Neutrophil (primary cell): ENCODE results near the gene PRPF40B.
A peak's percentile ranks its signal among the peaks of the same experiment; 100 is the strongest.

Experiments
- H3K27ac ChIP-seq: fragments of 200-600 bp; sonication (generic); 2 replicates; pipeline ENCODE4 v1.5.1; 2016; ENCODE audit warnings: mild to moderate bottlenecking, moderate library complexity
- H3K27me3 ChIP-seq: fragments of 200-600 bp; sonication (generic); 2 replicates; pipeline ENCODE4 v1.6.0; 2016; ENCODE audit warnings: mild to moderate bottlenecking
- H3K36me3 ChIP-seq: fragments of 200-600 bp; sonication (generic); 2 replicates; pipeline ENCODE4 v1.5.1; 2017
- H3K4me1 ChIP-seq, 2 experiments: fragments of 200-600 bp in 1 of 2; sonication (generic) in 1 of 2; 1 replicate in 1 of 2; 2 replicates in 1 of 2; pipeline versions ENCODE4 v1.5.1 to v1.6.1; 2013 to 2016; ENCODE audit warnings: low read depth in 1 of 2, low read length in 1 of 2, mild to moderate bottlenecking in 1 of 2, moderate library complexity in 1 of 2; ENCODE audit not compliant: control insufficient read depth in 1 of 2, insufficient read depth in 1 of 2
- H3K4me3 ChIP-seq, 2 experiments: fragments of 200-600 bp in 1 of 2; sonication (generic) in 1 of 2; 1 replicate in 1 of 2; 2 replicates in 1 of 2; pipeline ENCODE4 v1.5.1; 2013 to 2016; ENCODE audit warnings: low read depth in 1 of 2, low read length in 1 of 2, mild to moderate bottlenecking in 1 of 2, moderate library complexity in 1 of 2
- H3K9me3 ChIP-seq: fragments of 200-600 bp; sonication (generic); 2 replicates; pipeline ENCODE4 v1.5.1; 2016
- CTCF ChIP-seq: fragments of 200-600 bp; sonication (generic); IDR thresholded peaks from 2 replicates; pipeline ENCODE4 v1.5.1; 2016; ENCODE audit warnings: antibody characterized with exemption

The PRPF40B gene

GRCh38 chr12:49642370-49642802 lies 19.0 kb downstream of the PRPF40B start:
- H3K9me3 ChIP-seq: no peaks in the 10 kb centered on the region
- no peaks in the 10 kb centered on the region for H3K27me3 ChIP-seq
- no peak overlapping the region for H3K27ac ChIP-seq
- peaks cover 16% of the 10 kb centered on the region for H3K36me3 ChIP-seq
- no peak for TF ChIP-seq CTCF
- H3K4me3 ChIP-seq: no peak overlapping the region
- peaks cover 4 to 6% of the 10 kb centered on the region in 2 experiments for H3K4me1 ChIP-seq

GRCh38 chr12:49643135-49643534 lies 19.8 kb downstream of the PRPF40B start:
- no peaks in the 10 kb centered on the region for H3K27me3 ChIP-seq
- H3K36me3 ChIP-seq: peaks cover 20% of the 10 kb centered on the region
- peaks cover 4 to 6% of the 10 kb centered on the region in 2 experiments for H3K4me1 ChIP-seq
- H3K9me3 ChIP-seq: no peaks in the 10 kb centered on the region
- H3K4me3 ChIP-seq: no peak overlapping the region
- H3K27ac ChIP-seq: no peak overlapping the region
- TF ChIP-seq CTCF: no peak

GRCh38 chr12:49643961-49644619 lies 20.7 kb downstream of the PRPF40B start:
- Histone ChIP-seq H3K4me1 (peaks cover 4 to 6% of the 10 kb centered on the region in 2 experiments), H3K36me3 (peaks cover 30% of the 10 kb centered on the region), H3K27me3 (no peaks in the 10 kb centered on the region), H3K9me3 (no peaks in the 10 kb centered on the region), H3K4me3 (no peak overlapping the region), H3K27ac (no peak overlapping the region)
- TF ChIP-seq CTCF: no peak

DNA sequence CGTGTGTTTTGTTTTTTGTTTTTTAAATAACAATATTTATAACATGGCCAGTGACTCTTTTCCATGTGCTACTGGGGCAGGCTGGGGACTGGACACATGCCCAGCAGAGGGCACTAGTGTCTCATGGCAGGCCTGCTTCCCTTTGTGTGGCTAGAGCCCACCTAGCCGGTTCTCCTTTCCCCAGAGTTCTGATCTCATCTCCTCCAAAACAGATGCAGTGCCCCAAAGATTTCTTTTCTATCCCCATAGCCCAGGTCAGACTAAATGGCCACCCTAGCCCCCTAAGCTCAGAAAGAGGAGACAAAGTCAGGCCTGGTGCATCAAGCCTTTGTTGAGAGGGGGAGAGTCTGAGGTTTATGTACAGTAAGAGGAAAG lies 21.2 kb downstream of the PRPF40B start:
- no peak overlapping the region for H3K27ac ChIP-seq
- peaks cover 4 to 6% of the 10 kb centered on the region in 2 experiments for H3K4me1 ChIP-seq
- H3K9me3 ChIP-seq: no peaks in the 10 kb centered on the region
- no peaks in the 10 kb centered on the region for H3K27me3 ChIP-seq
- H3K4me3 ChIP-seq: no peak overlapping the region
- TF ChIP-seq CTCF: peak; percentile 81
- H3K36me3 ChIP-seq: peaks cover 35% of the 10 kb centered on the region

DNA sequence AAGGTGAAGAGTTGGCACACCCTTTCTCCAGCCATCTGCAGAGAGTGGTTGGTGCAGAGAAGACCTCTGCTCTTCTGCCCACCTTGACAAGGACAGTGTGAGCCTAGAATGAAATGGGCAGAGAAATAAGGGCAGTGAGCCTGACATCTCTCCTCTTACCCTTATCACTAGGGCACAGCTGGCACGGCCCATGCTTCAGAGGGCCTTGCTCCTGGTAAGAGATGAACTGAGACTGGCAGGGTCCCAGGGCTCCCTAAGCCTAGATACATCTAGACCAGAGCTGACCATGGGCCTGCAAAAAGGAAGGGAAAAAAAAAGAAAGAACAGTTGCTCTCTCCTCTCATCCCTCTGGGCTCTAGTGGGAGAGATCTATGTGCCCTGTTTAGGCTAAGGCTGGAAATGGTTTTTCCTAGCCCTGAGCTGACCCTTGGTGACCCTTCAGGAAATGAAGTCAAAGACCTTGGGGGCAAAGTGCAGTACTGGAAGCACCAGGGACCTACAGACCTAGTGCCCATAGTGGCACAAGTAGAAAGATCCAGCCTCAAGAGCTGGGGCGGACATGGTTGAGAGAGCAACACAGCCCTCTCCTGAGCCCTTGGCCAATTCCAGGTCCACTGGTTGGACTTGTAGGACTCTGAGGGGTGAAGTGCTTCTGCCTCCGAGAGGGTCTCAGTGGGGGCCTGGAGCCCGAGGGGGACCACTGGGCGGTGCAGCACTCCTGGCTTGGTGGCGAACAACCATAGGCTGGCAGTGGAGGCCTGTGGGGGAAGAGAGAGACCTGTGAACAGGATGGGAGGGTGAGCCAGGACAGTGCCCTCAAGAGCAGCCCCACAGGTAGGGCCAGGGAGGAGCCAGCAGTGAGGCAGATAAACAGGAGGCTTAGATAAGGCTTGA lies 22.0 kb downstream of the PRPF40B start:
- H3K36me3 ChIP-seq: peaks cover 43% of the 10 kb centered on the region

More for the DNA sequence above, 22.0 kb downstream of the PRPF40B start:
- peaks cover 4 to 6% of the 10 kb centered on the region in 2 experiments for H3K4me1 ChIP-seq
- TF ChIP-seq CTCF: no peak
- H3K27me3 ChIP-seq: no peaks in the 10 kb centered on the region
- no peak overlapping the region for H3K4me3 ChIP-seq
- H3K9me3 ChIP-seq: no peaks in the 10 kb centered on the region
- H3K27ac ChIP-seq: no peak overlapping the region
